ENCODE measurements around the gene TMOD4.

Gene TMOD4

DNA sequence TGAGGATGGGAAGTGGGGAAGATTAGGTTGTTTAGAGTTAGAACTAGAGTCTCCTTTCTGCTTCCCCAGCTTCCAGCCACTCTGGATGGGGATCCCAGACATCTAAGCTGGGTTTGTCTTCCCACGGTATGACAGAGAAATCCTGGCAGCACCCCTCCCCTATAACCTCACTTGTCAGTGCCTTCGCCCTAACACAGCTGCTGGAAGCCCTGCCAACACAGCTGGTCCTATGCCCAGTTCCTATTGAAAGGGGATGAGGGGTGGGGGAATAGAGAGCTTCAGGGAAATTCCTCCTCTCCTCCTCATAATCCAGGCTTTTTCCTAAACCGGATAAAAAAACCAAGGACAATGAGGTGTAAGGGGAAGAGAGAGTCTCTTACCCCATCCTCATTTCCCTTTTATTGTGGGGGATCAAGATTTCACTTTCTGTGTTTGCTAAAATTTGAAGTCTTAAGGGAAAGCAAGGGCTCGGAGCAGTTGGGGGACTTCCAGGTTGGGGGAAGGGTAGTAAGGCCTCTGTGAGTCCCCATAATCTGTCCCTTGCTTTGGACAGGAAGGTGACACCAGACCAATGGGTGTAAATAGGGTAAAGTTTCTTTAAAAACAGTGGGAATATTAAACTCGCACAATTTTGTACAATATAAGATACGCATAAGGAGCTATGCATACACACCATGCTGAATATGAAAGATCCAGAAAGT lies 590 bp downstream of the TMOD4 start:
- no peak for DNase-seq (ENCODE audit: low read depth in 2 of 2)

DNA sequence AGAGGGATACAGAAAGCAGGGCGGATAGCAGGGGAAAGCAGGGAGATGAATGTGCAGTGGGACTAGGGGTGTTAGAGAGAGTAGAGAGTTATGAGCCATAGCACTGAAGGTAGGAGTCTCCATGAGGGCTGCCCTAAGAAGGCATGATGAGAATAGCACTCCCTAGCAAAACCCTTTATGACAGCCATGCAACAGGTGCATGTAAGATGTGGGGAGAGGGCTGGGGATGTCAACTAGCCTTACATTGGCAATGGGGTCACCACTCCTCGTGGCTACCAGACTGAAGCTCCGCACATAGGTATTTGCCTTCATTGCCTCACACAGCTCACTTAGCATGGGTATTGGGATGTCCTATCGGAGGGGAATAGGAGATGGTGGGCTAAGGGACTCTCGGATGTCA lies 4.6 kb downstream of the TMOD4 start:
- no peak for DNase-seq (ENCODE audit: low read depth in 2 of 2)

DNA sequence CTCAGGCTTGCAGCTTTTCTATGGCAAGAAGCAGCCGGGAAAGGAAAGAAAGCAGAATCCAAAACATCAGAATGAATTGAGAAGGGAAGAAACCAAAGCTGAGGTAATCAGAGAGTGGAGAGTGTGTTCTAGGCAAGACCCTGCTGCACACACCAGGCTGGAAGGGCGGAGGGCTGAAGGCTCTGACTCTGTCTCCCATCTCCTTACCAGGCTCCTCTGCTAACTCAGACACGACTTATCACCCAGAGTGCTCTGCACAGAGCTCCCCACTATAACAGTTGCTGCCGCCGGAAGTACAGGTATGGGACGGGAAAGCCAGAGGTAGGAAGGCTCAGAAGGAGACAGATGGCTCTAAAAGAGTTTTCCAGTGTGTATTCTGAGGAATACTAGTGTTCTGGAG lies 8.7 kb downstream of the TMOD4 start:
- no peak for DNase-seq (ENCODE audit: low read depth in 2 of 2)

DNA sequence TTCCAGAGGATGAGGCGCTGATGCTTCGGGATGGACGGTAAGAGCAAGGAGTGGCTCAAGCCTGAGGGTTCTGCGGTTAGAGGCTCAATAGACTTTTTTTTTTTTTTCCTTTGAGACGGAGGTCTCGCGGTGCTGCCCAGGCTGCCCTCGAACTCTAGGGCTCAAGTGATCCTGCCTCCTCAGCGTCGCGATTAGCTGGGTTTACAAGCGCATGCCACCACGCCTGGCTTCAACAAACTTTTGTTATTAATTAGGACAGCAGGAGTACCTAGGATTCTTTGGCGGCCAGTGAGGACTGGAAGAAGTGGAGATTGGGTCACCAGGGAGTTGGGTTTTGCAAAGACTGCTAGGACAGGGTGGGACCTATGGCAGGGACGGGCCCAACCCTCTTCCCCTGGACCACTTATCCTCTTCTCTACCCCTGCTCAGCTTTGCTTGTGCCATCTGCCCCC lies 9.2 kb downstream of the TMOD4 start:
- no peak for DNase-seq (ENCODE audit: low read depth in 2 of 2)

GRCh38 chr1:151165738-151166504 lies 9.9 kb downstream of the TMOD4 start, which contains the start of the genes LYSMD1 and SCNM1:
Gene LYSMD1, minus strand, starts transcription at chr1:151165902. Its CDS starts 644 bp downstream, at chr1:151165258.
Gene SCNM1, plus strand, starts transcription at chr1:151166144. Its CDS starts 9 bp downstream, at chr1:151166153.
- DNase-seq (ENCODE audit: low read depth in 2 of 2): peak; percentile 91 to 93

DNA sequence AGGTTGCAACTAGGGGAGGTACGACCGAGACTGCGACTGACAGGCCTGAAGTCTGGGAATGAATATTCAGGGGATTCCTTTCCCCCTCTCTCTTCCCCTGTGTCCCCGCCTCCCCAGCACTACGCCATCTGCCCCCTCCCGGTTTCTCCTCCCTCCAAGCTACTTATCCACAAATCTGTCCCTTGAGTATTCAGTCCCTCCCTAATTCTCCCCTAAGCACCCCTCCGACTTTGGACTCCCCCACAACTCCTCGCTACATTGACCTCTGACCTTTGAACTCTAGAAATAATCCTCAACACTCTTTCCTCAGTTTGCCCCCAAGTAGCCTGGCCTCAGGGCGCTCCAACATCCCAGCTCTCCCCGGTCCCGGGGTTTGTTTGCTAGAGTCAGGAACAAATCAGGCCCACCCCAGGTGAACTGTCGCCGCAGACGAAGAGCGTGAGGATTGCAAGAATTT lies 10.5 kb downstream of the TMOD4 start:
- no peak for DNase-seq (ENCODE audit: low read depth in 2 of 2)

DNA sequence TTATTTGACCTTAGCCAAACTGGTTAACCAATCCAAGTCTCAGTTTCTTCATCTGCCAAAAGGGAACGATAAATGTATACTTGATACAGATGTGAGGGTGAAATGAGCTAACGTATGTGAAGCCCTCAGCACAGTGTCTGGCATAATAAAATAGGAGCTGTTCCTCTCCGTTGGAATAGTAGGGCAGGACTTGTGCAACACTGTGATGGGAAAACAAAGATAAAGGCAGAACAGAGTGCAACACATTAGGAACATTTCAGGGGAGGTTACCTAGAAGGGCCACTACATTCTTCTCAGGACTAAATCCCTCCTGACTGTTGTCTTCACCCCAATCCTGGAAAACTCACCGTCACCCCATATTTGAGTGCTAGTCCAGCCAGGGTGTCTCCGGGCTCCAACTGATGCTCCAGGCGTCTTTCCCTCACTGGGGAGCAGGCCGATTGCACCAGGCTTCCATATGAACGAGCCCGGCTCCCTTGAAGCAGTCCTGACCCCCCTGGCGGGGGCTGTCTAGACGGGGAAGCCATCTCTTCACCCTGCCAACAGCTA lies 11.0 kb downstream of the TMOD4 start:
- no peak for DNase-seq (ENCODE audit: low read depth in 2 of 2)

GRCh38 chr1:151159373-151159772 lies 16.4 kb downstream of the TMOD4 start:
- no peak for DNase-seq (ENCODE audit: low read depth in 2 of 2)

DNA sequence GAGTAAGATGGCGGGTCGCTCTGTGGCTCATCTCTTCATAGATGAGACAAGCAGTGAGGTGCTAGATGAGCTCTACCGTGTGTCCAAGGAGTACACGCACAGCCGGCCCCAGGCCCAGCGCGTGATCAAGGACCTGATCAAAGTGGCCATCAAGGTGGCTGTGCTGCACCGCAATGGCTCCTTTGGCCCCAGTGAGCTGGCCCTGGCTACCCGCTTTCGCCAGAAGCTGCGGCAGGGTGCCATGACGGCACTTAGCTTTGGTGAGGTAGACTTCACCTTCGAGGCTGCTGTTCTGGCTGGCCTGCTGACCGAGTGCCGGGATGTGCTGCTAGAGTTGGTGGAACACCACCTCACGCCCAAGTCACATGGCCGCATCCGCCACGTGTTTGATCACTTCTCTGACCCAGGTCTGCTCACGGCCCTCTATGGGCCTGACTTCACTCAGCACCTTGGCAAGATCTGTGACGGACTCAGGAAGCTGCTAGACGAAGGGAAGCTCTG lies 17.0 kb downstream of the TMOD4 start:
- DNase-seq (ENCODE audit: low read depth in 2 of 2): no peak

GRCh38 chr1:151158326-151158725 lies 17.5 kb downstream of the TMOD4 start:
- peak in 1 of 2 donors; percentile 44 for DNase-seq (ENCODE audit: low read depth in 2 of 2)

- peak; percentile 36 to 37 for DNase-seq (ENCODE audit: low read depth in 2 of 2)
Measured at GRCh38 chr1:151157067-151157531, 18.7 kb downstream of the TMOD4 start.

- DNase-seq (ENCODE audit: low read depth in 2 of 2): peak; percentile 60 to 69
Measured at GRCh38 chr1:151156515-151156819, 19.3 kb downstream of the TMOD4 start, which contains the start of gene TNFAIP8L2. Gene TNFAIP8L2, plus strand, starts transcription at chr1:151156649. Its CDS starts 2,049 bp downstream, at chr1:151158698.

DNA sequence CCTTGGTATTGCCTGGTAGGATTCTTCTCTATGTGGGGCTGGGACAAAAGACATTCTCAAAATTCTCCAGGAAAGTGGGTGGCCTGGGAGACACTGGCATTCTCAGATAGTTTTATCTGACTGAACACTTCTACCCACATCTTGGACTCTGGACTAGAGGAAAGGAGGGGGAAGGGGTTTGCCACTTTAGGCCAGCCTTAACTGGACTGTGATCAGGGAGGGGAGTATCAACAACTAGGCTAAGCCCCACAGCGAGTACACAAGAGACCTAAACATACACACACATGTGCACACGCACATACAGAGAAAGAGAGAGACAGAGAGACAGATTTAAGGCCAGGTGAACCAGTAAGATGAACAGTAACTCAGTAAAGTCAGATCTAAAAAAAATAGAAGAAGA lies 28.1 kb downstream of the TMOD4 start:
- no peak for DNase-seq (ENCODE audit: low read depth in 2 of 2)

GRCh38 chr1:151147132-151147503 lies 28.7 kb downstream of the TMOD4 start:
- no peak for DNase-seq (ENCODE audit: low read depth in 2 of 2)

GRCh38 chr1:151146412-151147131 lies 29.2 kb downstream of the TMOD4 start, which contains the start of gene SEMA6C:
Gene SEMA6C, minus strand, starts transcription at chr1:151146631. Its CDS starts 4,010 bp downstream, at chr1:151142621.
- DNase-seq (ENCODE audit: low read depth in 2 of 2): peak; percentile 71 to 82

- DNase-seq (ENCODE audit: low read depth in 2 of 2): no peak
Measured at GRCh38 chr1:151146072-151146411, 29.7 kb downstream of the TMOD4 start.

DNA sequence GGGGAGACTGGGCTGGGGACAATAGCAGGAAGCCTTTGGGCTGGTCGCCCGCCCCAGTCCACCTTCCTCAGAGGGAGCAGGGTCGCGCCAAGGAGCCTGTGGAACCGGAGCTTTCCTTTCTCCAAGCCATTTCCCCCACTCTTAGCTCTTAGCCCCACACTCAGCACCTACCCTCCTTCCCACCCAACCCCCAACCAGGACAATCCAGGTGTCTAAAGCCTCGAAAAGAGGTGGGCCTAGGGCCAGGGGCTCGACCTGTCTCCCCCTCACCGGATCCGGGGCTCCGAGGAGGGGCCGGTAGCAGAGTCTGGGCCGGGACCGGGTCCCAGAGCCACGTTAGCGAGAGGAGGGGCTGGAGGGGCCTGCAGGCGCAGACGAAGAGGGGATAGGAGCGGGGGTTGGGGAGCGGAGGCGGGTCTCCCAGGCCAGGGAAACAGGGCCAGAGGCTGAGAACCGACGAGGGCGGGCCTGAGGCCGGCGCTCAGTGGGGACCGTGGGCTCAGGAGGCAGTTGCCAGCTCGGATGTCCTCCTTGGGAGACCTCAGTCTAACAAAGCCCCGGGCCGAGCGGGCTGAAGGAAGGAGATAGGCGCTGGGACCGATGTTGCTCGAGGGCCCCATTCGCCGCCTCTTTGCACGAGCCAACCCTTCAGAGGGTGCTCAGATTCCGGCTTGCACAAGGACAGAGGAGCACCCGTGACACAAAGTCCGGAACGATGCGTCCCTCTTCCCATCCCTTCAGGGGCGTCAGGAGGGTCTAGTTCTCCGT lies 30.3 kb downstream of the TMOD4 start:
- no peak for DNase-seq (ENCODE audit: low read depth in 2 of 2)

GRCh38 chr1:151144474-151145303 lies 31.1 kb downstream of the TMOD4 start:
- no peak for DNase-seq (ENCODE audit: low read depth in 2 of 2)

GRCh38 chr1:151143986-151144385 lies 31.8 kb downstream of the TMOD4 start:
- no peak for DNase-seq (ENCODE audit: low read depth in 2 of 2)

- no peak for DNase-seq (ENCODE audit: low read depth in 2 of 2)
Measured at GRCh38 chr1:151143057-151143435, 32.7 kb downstream of the TMOD4 start.
